Measurements from ENCODE around the gene ZNF324.

DNA sequence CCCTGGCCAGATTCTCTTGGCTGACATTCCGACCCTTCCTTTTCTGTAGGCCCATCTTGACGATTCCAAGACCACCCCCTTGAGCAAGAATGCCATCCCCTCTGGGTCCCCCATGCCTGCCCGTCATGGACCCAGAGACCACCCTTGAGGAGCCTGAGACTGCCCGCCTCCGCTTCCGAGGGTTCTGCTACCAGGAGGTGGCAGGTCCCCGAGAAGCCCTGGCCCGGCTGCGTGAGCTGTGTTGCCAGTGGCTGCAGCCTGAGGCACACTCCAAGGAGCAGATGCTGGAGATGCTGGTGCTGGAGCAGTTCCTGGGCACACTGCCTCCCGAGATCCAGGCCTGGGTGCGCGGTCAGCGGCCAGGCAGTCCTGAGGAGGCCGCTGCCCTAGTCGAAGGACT lies 10.2 kb downstream of the ZNF324 start:
- TF ChIP-seq, protein P1, sequence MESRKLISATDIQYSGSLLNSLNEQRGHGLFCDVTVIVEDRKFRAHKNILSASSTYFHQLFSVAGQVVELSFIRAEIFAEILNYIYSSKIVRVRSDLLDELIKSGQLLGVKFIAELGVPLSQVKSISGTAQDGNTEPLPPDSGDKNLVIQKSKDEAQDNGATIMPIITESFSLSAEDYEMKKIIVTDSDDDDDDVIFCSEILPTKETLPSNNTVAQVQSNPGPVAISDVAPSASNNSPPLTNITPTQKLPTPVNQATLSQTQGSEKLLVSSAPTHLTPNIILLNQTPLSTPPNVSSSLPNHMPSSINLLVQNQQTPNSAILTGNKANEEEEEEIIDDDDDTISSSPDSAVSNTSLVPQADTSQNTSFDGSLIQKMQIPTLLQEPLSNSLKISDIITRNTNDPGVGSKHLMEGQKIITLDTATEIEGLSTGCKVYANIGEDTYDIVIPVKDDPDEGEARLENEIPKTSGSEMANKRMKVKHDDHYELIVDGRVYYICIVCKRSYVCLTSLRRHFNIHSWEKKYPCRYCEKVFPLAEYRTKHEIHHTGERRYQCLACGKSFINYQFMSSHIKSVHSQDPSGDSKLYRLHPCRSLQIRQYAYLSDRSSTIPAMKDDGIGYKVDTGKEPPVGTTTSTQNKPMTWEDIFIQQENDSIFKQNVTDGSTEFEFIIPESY (IDR thresholded peaks at IDR 0.05), result no peak
- TF ChIP-seq EGR1 (IDR thresholded peaks at IDR 0.05; ENCODE audit: low read depth in 2 of 2), result no peak
- no peak for TF ChIP-seq CTCF (IDR thresholded peaks at IDR 0.05; ENCODE audit: low read depth, low read length, missing input control)
- TF ChIP-seq REST (IDR thresholded peaks at IDR 0.05), result no peak
- no peak for TF ChIP-seq SP1 (IDR thresholded peaks at IDR 0.05)
- TF ChIP-seq JUND (IDR thresholded peaks at IDR 0.05), result no peak
- TF ChIP-seq RXRA (IDR thresholded peaks at IDR 0.05), result no peak
- no peak for TF ChIP-seq RAD21 (IDR thresholded peaks at IDR 0.05)
- no peak for TF ChIP-seq MAX (IDR thresholded peaks at IDR 0.05)
- no peak for TF ChIP-seq TAF1 (conservative IDR thresholded peaks at IDR 0.05)
- TF ChIP-seq YY1 (IDR thresholded peaks at IDR 0.05), result no peak

Data from liver (tissue), 3 donors.